Upper lobe of left lung (tissue), 6 donors: Measurements from ENCODE around the gene PPP1R8. TPM values are rescaled to one million over a fixed set of nuclear protein-coding genes. Genes with fewer than 3 reads are reported as not detected.

Experiments
- ATAC-seq, 2 donors: fragments of 200-7000 bp; cut with Tn5 transposase; one replicate each; pipeline ENCODE4 v1.9.1; 2022; ENCODE audit warnings: mild to moderate bottlenecking in 2 of 2, moderate library complexity in 2 of 2; ENCODE audit not compliant: low FRiP score in 2 of 2
- DNase-seq, 2 donors: peaks; one replicate each; pipeline ENCODE4 v3.0.0-alpha.2; 2019 to 2020
- H3K27ac ChIP-seq, 4 donors: fragments of 200-600 bp; sonication (generic); one replicate each; pipeline ENCODE4 v1.5.1; 2016 to 2019
- H3K27me3 ChIP-seq, 4 donors: fragments of 200-600 bp; sonication (generic); one replicate each; pipeline ENCODE4 v1.5.1; 2017 to 2019
- H3K36me3 ChIP-seq, 4 donors: fragments of 200-600 bp; sonication (generic); one replicate each; pipeline ENCODE4 v1.5.1; 2016 to 2019
- H3K4me1 ChIP-seq, 4 donors: fragments of 200-600 bp; sonication (generic); one replicate each; pipeline ENCODE4 v1.5.1; 2018 to 2019
- H3K4me3 ChIP-seq, 4 donors: fragments of 200-600 bp; sonication (generic); one replicate each; pipeline ENCODE4 v1.5.1; 2017 to 2019; ENCODE audit warnings: mild to moderate bottlenecking in 2 of 4, moderate library complexity in 1 of 4
- H3K9me3 ChIP-seq, 4 donors: fragments of 200-600 bp; sonication (generic); one replicate each; pipeline ENCODE4 v1.5.1; 2018 to 2019
- CTCF ChIP-seq, 6 experiments: fragments of 450-650 bp in 4 of 6; fragments of 200-600 bp in 2 of 6; sonication (generic) in 2 of 6; IDR thresholded peaks; one replicate each; pipeline ENCODE4 v1.5.1; 2016 to 2019; ENCODE audit warnings: antibody characterized with exemption in 6 of 6
- EP300 ChIP-seq, 4 donors: sonication (generic); formaldehyde crosslinking; IDR thresholded peaks; one replicate each; pipeline ENCODE4 v1.5.1; 2017; ENCODE audit warnings: antibody characterized with exemption in 4 of 4, control low read depth in 2 of 4
- POLR2A ChIP-seq, 4 donors: fragments of 450-650 bp; IDR thresholded peaks; one replicate each; pipeline ENCODE4 v1.5.1; 2016 to 2017; ENCODE audit warnings: antibody characterized with exemption in 4 of 4, mild to moderate bottlenecking in 2 of 4
- POLR2AphosphoS5 ChIP-seq, 2 donors: sonication (generic); formaldehyde crosslinking; IDR thresholded peaks; one replicate each; pipeline ENCODE4 v1.5.1; 2017; ENCODE audit warnings: antibody characterized with exemption in 2 of 2
- WGBS, 2 donors: methylation state at CpG; one replicate each; pipeline ENCODE4 v1.1.5; 2017 to 2018; 5-methylcytosine and 5-hydroxymethylcytosine counted together
- total RNA-seq, 6 donors: library from RNA; depleted of rRNA in 4 of 6; stranded (reverse); fragments of >200 nt in 4 of 6; gene quantifications; one replicate each; pipeline versions ENCODE4 v1.1.0 to v1.2.1, GENCODE V29; 2016 to 2021
- donor health status: DM: no; HTN: no; CAD: no; lungs with moderate emphysema.
- donor health status: DM: no; HTN: yes; CAD: no; lungs with severe emphysema.

The PPP1R8 gene
- total RNA-seq, 6 donors from 2014 or later: 12.7 to 36.0 (median 29.9) TPM

- DNase-seq (no peak), ATAC-seq (no peak)
- H3K36me3 ChIP-seq: peaks cover 0 to 25% (median 10%) of the 10 kb centered on the region in 4 donors
- H3K27me3 ChIP-seq: no peaks in the 10 kb centered on the region
- TF ChIP-seq CTCF (IDR thresholded peaks at IDR 0.05): no peak
- TF ChIP-seq POLR2AphosphoS5 (IDR thresholded peaks at IDR 0.05): no peak
- TF ChIP-seq EP300 (IDR thresholded peaks at IDR 0.05): no peak
- TF ChIP-seq POLR2A (IDR thresholded peaks at IDR 0.05): no peak
- H3K27ac ChIP-seq: no peak overlapping the region
- no peaks in the 10 kb centered on the region for H3K9me3 ChIP-seq
- no peak overlapping the region for H3K4me3 ChIP-seq
- peaks cover 14 to 21% (median 15%) of the 10 kb centered on the region in 4 donors for H3K4me1 ChIP-seq
- 91 to 92% methylated on average over 3 of the region's 3 CpGs for WGBS, 2 donors
Observed at GRCh38 chr1:27833470-27833869, 2.9 kb downstream of the PPP1R8 start.

- no peaks in the 10 kb centered on the region for H3K27me3 ChIP-seq
- no peaks in the 10 kb centered on the region for H3K9me3 ChIP-seq
- H3K36me3 ChIP-seq: peaks cover 0 to 41% (median 23%) of the 10 kb centered on the region in 4 donors
- no peak overlapping the region for H3K4me3 ChIP-seq
- H3K4me1 ChIP-seq: peaks cover 13 to 17% (median 14%) of the 10 kb centered on the region in 4 donors
- no peak for DNase-seq
- TF ChIP-seq POLR2A (IDR thresholded peaks at IDR 0.05): no peak
- no peak for TF ChIP-seq CTCF (IDR thresholded peaks at IDR 0.05)
- TF ChIP-seq POLR2AphosphoS5 (IDR thresholded peaks at IDR 0.05): no peak
- no peak for TF ChIP-seq EP300 (IDR thresholded peaks at IDR 0.05)
- no peak overlapping the region for H3K27ac ChIP-seq
- no peak for ATAC-seq
Observed at GRCh38 chr1:27835046-27835445, 4.5 kb downstream of the PPP1R8 start.

GRCh38 chr1:27835501-27835900 is 4.9 kb downstream of the PPP1R8 start:
- DNase-seq (no peak), ATAC-seq (no peak)
- no peaks in the 10 kb centered on the region for H3K9me3 ChIP-seq
- 90 to 97% methylated on average over 1 of the region's 1 CpG for WGBS, 2 donors
- peaks cover 12 to 15% (median 14%) of the 10 kb centered on the region in 4 donors for H3K4me1 ChIP-seq
- no peaks in the 10 kb centered on the region for H3K27me3 ChIP-seq
- peaks cover 0 to 45% (median 27%) of the 10 kb centered on the region in 4 donors for H3K36me3 ChIP-seq
- TF ChIP-seq POLR2AphosphoS5 (IDR thresholded peaks at IDR 0.05) (no peak), CTCF (IDR thresholded peaks at IDR 0.05) (no peak), EP300 (IDR thresholded peaks at IDR 0.05) (no peak), POLR2A (IDR thresholded peaks at IDR 0.05) (no peak)
- no peak overlapping the region for H3K27ac ChIP-seq
- H3K4me3 ChIP-seq: no peak overlapping the region

GRCh38 chr1:27849951-27850350 is 19.4 kb downstream of the PPP1R8 start:
- Histone ChIP-seq H3K4me1 (no peaks in the 10 kb centered on the region), H3K4me3 (no peak overlapping the region), H3K27ac (no peak overlapping the region), H3K36me3 (peaks cover 27 to 71% (median 53%) of the 10 kb centered on the region in 4 donors), H3K9me3 (no peaks in the 10 kb centered on the region), H3K27me3 (no peaks in the 10 kb centered on the region)
- no peak for TF ChIP-seq POLR2AphosphoS5 (IDR thresholded peaks at IDR 0.05)
- no peak for DNase-seq
- peak in 1 of 2 donors; percentile 34 for ATAC-seq
- WGBS, 2 donors: 97 to 100% methylated on average over 3 to 7 of the region's 7 CpGs

GRCh38 chr1:27855085-27855484 is 24.5 kb downstream of the PPP1R8 start:
- Histone ChIP-seq H3K36me3 (peaks cover 6 to 20% (median 19%) of the 10 kb centered on the region in 4 donors), H3K27ac (no peak overlapping the region), H3K9me3 (no peaks in the 10 kb centered on the region), H3K27me3 (no peaks in the 10 kb centered on the region), H3K4me1 (peaks cover 6 to 11% (median 7%) of the 10 kb centered on the region in 4 donors), H3K4me3 (no peak overlapping the region)
- DNase-seq: no peak
- ATAC-seq: no peak
- TF ChIP-seq EP300 (IDR thresholded peaks at IDR 0.05) (no peak), CTCF (IDR thresholded peaks at IDR 0.05) (no peak), POLR2AphosphoS5 (IDR thresholded peaks at IDR 0.05) (no peak), POLR2A (IDR thresholded peaks at IDR 0.05) (no peak)
- 87 to 89% methylated on average over 6 of the region's 6 CpGs for WGBS, 2 donors
